ENCODE measurements around the gene NREP.
A peak's percentile ranks its signal among the peaks of the same experiment; 100 is the strongest.

NREP gene

GRCh38 chr5:111697215-111697614 lies 59.8 kb downstream of the NREP start:
- DNase-seq (ENCODE audit: low spot score), result peak; percentile 52

- no peak for DNase-seq (ENCODE audit: low spot score)
These were observed 61.0 kb downstream of the NREP start for GRCh38 chr5:111695991-111696390.

DNA sequence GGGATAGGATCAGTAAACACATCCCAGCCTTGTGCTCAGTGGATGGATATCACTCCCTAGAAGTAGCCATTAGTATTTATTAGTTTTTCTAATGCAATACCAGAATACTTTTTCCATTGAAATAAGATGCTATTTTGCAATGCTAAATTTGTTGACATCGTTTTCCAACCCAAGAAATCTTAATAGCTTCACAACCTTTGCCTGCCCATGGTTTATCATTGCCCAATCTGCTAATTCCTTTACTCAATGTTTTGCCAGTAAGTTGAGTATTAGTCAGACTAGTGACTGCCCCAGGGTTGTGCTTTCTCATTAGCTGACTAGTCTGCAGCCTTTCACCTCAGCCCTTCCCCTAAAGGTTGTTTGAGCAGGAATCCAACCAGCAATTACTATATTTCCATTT lies 62.9 kb downstream of the NREP start:
- DNase-seq (ENCODE audit: low spot score), result no peak

DNA sequence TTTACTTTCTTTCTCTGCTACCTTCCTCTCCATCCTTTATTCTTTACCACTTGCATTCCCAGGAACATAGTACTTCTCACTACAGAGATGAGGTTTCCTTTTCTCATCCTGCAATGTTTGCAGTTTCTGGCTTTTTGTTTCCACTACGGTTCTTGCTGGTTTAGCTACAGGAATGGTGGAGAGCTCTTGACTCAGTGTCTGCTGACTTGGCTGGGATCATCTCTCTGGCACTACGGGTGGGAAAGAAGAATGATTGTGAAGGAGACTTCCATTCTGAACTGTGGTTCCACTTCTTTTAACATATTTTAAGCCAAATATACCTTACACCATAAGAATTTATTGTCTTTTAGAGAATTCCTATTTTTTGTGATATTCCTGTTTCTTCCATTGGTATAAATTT lies 65.1 kb downstream of the NREP start:
- DNase-seq (ENCODE audit: low spot score), result no peak

- DNase-seq (ENCODE audit: low spot score), result no peak
These were observed 65.5 kb downstream of the NREP start for GRCh38 chr5:111691508-111691907.

- no peak for DNase-seq (ENCODE audit: low spot score)
These were observed 67.5 kb downstream of the NREP start for GRCh38 chr5:111689357-111689935.

DNA sequence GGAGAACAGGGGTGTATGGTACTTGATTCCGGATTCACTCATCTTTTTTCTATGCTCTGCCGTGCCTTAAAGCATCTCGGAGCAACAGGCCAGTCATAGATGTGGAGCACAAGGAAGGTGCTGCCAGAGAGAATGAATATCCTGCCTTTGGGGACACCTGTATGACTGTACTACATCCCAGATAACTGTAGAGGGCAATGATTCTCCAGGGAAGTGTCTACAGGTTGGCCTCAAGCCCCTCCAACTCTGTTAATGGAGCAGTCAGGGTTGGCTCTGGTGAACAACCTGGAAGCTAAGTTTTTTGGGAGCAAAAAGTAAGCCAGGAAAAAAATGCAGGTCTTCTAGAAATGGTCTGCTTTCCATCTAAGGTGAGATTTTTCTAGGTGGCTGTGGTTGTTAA lies 71.0 kb downstream of the NREP start:
- no peak for DNase-seq (ENCODE audit: low spot score)

DNA sequence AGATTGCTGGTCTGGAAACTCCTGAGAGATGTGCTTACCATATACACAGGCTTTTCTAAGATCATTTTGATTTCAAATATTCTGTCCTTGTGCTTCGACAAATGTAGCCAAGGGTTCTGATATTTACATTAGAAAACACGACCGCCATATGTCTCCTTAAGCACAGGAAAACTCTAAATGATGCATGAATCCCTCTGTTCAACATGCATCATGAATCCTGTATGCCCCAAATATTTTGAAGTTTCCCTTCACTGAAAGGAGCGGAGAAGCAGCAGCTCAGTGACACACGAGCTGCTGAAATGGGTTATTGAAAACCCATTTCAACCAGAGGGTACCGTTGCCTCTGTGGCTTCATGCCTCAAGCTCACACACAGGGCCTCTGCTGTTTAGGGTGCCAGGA lies 74.4 kb downstream of the NREP start:
- no peak for DNase-seq (ENCODE audit: low spot score)

DNA sequence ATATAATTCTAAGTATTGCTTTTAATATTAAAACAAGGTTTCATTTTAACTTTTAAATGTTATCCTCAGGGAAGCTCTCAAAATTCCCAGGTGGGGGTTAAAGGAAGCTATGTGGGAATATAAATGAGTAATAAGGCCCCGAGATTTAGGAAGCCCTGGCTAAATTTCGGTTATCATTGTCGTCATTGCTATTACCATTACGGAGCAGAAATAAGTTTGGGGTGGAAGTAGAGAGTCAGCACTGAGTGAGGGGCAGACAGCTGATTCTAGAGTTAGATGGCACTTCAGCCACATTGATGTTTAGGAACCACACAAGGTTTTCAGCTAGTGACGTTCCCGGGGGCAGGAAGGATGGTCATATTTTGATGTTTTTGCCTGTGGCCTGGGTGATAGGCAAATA lies 74.9 kb downstream of the NREP start:
- no peak for DNase-seq (ENCODE audit: low spot score)

DNA sequence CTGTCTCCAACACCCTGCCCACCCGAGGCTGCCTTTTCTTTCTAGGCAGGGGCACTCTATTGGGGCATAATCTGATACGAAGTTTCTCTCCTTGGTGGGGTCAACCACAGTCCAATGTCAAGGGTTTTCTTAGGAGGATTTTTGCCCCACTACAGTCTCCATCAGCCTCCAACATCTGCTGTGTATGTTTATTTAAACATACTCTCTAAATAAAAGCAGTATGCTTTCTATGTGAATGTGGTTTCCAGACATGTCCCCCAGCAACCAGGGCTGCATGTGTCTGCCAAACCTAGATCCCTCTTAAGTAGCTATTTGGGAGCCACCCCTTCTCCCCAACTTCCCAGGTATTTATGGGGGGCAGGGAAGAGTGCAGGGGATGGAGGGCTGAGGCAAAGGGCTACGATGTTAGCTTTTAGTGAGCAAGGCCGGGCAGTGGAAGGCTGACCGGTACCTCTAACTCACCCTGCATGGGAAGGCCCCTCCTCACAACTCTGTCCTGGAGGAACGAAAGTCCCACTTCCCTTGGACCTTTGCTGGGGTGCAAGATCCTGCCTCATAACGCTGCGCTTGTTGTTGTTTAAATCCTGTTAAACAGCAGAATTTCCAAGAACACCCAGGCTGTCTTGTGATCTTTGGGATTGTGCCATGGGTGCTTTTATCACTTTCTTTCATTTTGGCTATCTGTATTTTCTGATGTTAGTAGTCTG lies 75.4 kb downstream of the NREP start:
- no peak for DNase-seq (ENCODE audit: low spot score)

DNA sequence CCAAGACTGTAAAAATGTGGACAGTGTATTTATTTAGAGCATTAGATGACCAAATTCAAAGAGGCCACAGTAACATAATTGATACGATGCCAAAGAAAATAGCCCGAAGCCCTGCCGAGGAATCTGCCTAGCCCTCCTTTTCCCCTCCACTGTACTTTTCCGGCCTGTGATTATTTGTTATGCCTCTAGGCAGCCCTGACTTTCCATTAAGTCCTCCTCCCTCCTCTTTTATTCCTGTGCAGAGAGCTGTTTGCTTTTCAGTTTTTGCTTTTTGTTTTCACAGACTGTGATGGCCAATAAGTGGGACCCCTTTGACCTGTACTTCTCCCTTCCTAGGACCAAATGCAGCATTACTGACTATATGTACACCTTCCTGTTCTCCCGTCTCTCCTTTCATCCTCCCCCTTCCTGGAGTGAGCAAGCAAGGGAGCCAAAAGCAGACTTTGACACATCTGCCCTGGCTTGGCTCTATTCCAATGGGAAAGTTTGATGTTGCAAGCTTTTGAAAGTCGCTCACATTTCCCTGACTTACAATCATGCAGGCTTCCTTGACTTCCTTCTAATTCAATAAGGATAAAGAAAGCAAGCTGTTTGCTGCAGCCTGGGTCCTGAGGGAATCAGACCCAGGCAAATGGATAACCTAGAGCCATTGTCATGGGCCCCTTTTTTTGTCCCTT lies 76.1 kb downstream of the NREP start:
- no peak for DNase-seq (ENCODE audit: low spot score)

- no peak for DNase-seq (ENCODE audit: low spot score)
These were observed 77.4 kb downstream of the NREP start for GRCh38 chr5:111679611-111680010.

All from Ammon's horn (tissue), 1 donor.